Measurements from ENCODE around the gene RETREG1.

DNA sequence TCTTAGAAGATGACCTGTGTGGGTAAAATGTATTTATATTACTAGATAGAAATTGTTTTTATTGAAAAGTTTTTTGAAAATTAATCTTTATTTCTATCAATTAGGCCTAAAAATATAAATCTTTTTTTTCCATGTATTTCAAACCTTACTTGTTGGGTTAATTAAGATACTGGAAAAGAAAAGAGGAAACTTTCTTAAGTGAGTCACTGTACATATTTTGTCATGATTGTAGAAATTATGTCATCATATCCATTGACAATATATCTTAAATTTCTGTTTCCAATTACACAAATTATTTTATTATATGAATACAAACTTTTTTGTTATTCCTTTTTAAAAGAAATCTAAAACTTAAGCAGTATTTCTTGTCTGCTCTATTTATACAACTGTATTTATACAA lies 53.1 kb downstream of the RETREG1 start:
- TF ChIP-seq POLR2A (IDR thresholded peaks at IDR 0.05), result no peak
- TF ChIP-seq, protein P1, sequence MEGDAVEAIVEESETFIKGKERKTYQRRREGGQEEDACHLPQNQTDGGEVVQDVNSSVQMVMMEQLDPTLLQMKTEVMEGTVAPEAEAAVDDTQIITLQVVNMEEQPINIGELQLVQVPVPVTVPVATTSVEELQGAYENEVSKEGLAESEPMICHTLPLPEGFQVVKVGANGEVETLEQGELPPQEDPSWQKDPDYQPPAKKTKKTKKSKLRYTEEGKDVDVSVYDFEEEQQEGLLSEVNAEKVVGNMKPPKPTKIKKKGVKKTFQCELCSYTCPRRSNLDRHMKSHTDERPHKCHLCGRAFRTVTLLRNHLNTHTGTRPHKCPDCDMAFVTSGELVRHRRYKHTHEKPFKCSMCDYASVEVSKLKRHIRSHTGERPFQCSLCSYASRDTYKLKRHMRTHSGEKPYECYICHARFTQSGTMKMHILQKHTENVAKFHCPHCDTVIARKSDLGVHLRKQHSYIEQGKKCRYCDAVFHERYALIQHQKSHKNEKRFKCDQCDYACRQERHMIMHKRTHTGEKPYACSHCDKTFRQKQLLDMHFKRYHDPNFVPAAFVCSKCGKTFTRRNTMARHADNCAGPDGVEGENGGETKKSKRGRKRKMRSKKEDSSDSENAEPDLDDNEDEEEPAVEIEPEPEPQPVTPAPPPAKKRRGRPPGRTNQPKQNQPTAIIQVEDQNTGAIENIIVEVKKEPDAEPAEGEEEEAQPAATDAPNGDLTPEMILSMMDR (IDR thresholded peaks at IDR 0.05), result no peak

Measured in Peyer's patch (tissue), 4 donors.